Measurements from ENCODE around the gene ASL. TPM values are rescaled to one million over a fixed set of nuclear protein-coding genes. Genes with fewer than 3 reads are reported as not detected.

The ASL gene
- total and polyA plus RNA-seq, 10 of the 15 experiments (the other 5 are each of a cell fraction or from before 2014, with no cell fraction given): 0.66 to 36.7 (median 28.8) TPM

- FAIRE-seq (no peak), ATAC-seq (no peak), DNase-seq (ENCODE audit: low read depth, low spot score) (no peak)
- H3K4me2 ChIP-seq (ENCODE audit: control insufficient read depth, insufficient read depth): no peak overlapping the region
- H3K9ac ChIP-seq (ENCODE audit: control insufficient read depth, insufficient read depth, low read length): no peak overlapping the region
- H3K27me3 ChIP-seq (replicated peaks in 1 of 2; ENCODE audit: control insufficient read depth in 2 of 2, insufficient read depth in 2 of 2, low read length in 1 of 2): no peaks in the 10 kb centered on the region
- H3K36me3 ChIP-seq (ENCODE audit: control insufficient read depth in 2 of 2, insufficient read depth in 2 of 2, low read length in 1 of 2): peaks cover 14 to 27% of the 10 kb centered on the region in 2 experiments; a peak in 3 of 4 replicates
- SMC1A ChIA-PET (ENCODE audit: uncharacterized antibody, unreplicated experiment): no interaction called here
- H3K4me1 ChIP-seq (ENCODE audit: control insufficient read depth, insufficient read depth, low read length): no peaks in the 10 kb centered on the region
- no peak overlapping the region for H3K27ac ChIP-seq (ENCODE audit: control insufficient read depth, insufficient read depth)
- in situ Hi-C loops (cut with MboI): no loop called here
- intact Hi-C loops (cut with micrococcal nuclease; ENCODE audit: unreplicated experiment): no loop called here
- H3K4me3 ChIP-seq: no peak overlapping the region
- RAD21 ChIA-PET (ENCODE audit: unreplicated experiment): no interaction called here
- no peaks in the 10 kb centered on the region for H3K79me2 ChIP-seq (ENCODE audit: control insufficient read depth, insufficient read depth, low read length)
- CTCF ChIA-PET: no interaction called here
- no TSS peak for BruUV-seq (replicated peaks)
- H2AFZ ChIP-seq (ENCODE audit: control insufficient read depth, low read depth, low read length): no peak overlapping the region
- no peaks in the 10 kb centered on the region for H4K20me1 ChIP-seq (ENCODE audit: control insufficient read depth, insufficient read depth)
- POLR2A ChIA-PET: no interaction called here
- 97% methylated on average over 5 of the region's 5 CpGs for WGBS (ENCODE audit: insufficient coverage, insufficient replicate concordance, low lambda C conversion rate, missing lambda C conversion rate)
- TF ChIP-seq EED (IDR thresholded peaks at IDR 0.05; ENCODE audit: low read depth) (no peak), IRF4 (IDR thresholded peaks at IDR 0.05; ENCODE audit: low read depth, low read length) (no peak), NR2C2 (IDR thresholded peaks at IDR 0.05; ENCODE audit: borderline replicate concordance, control insufficient read depth, insufficient read length, low read depth) (no peak), RB1 (IDR thresholded peaks at IDR 0.05; ENCODE audit: borderline replicate concordance) (no peak), TCF12 (IDR thresholded peaks at IDR 0.05; ENCODE audit: low read depth, low read length) (no peak), SREBF2 (IDR thresholded peaks at IDR 0.05; ENCODE audit: low read length) (no peak), MYB (IDR thresholded peaks at IDR 0.05; ENCODE audit: borderline replicate concordance, low read depth, low read length) (no peak), GABPA (IDR thresholded peaks at IDR 0.05; ENCODE audit: low read depth) (no peak), ZBTB33 (IDR thresholded peaks at IDR 0.05) (no peak), USF2 (IDR thresholded peaks at IDR 0.05; ENCODE audit: borderline replicate concordance, low read depth, low read length) (no peak), MYC (IDR thresholded peaks at IDR 0.05; ENCODE audit: insufficient read depth, insufficient read length, insufficient replicate concordance, low read length, severe bottlenecking) (no peak), NFXL1 (IDR thresholded peaks at IDR 0.05; ENCODE audit: borderline replicate concordance) (no peak), CBX3 (IDR thresholded peaks at IDR 0.05; ENCODE audit: borderline replicate concordance, low read depth) (no peak), PAX5 (IDR thresholded peaks at IDR 0.05; ENCODE audit: borderline replicate concordance, low read depth, low read length) (no peak), ZBED1 (IDR thresholded peaks at IDR 0.05; ENCODE audit: borderline replicate concordance) (no peak), E2F4 (IDR thresholded peaks at IDR 0.05; ENCODE audit: low read depth, low read length) (no peak), TARDBP (IDR thresholded peaks at IDR 0.05; ENCODE audit: borderline replicate concordance) (no peak), RELB (IDR thresholded peaks at IDR 0.05; ENCODE audit: low read depth) (no peak)
- no peaks in the 10 kb centered on the region for H3K9me3 ChIP-seq (replicated peaks; ENCODE audit: control insufficient read depth, insufficient read depth, low read length)
Observed at GRCh38 chr7:66142996-66143395, 67.4 kb downstream of the ASL start.

Measured in GM12878 (cell line).